HepG2 (cell line): Measurements from ENCODE around the gene SF3A2. TPM values are rescaled to one million over a fixed set of nuclear protein-coding genes. Genes with fewer than 3 reads are reported as not detected.

Experiments
- ATAC-seq: fragments of 200-7000 bp; cut with Tn5 transposase; 3 replicates; pipeline ENCODE4 v1.9.1; 2020; ENCODE audit warnings: mild to moderate bottlenecking, moderate library complexity
- BruUV-seq: library from RNA; stranded (reverse); fragments of 400-500 nt; replicated peaks from 2 replicates; lab custom pipeline; 2021; lab: Mats Ljungman, UMichigan
- CTCF ChIA-PET: fragments of 300-600 bp; formaldehyde crosslinking; extraction: SDS; loops from one replicate; lab custom pipeline; 2021; ENCODE audit warnings: low total read pairs, inconsistent platforms, low intra/inter-chr PET ratio; lab: Yijun Ruan, JAX
- POLR2A ChIA-PET: fragments of 350-600 bp; sonication (Branson Sonifier 250); formaldehyde crosslinking; loops from one replicate; lab custom pipeline; 2020; ENCODE audit warnings: antibody characterized with exemption, inconsistent platforms; lab: Yijun Ruan, JAX
- DNase-seq: peaks from one replicate; pipeline ENCODE4 v3.0.0-alpha.2; 2015; ENCODE audit warnings: low spot score
- FAIRE-seq: peaks from 3 replicates; lab custom pipeline; 2011; peaks lifted over from hg19 to GRCh38; lab: Jason Lieb, UNC
- H2AFZ ChIP-seq: one replicate; pipeline ENCODE4 v1.6.1; 2011; ENCODE audit warnings: low read length, inconsistent platforms
- H3K27ac ChIP-seq: fragments of 300-600 bp; 3 replicates; pipeline ENCODE4 v1.8.0; 2011; ENCODE audit warnings: mixed run types, mild to moderate bottlenecking, mixed read lengths, low read length, inconsistent platforms; ENCODE audit not compliant: insufficient read depth; ENCODE audit errors: extremely low read length
- H3K27me3 ChIP-seq, 2 experiments: fragments of 200-600 bp in 1 of 2; 2 replicates in 1 of 2; 3 replicates in 1 of 2; pipeline versions ENCODE4 v1.6.0 to v1.8.0; 2011; ENCODE audit warnings: low read length in 2 of 2, mild to moderate bottlenecking in 2 of 2, moderate library complexity in 2 of 2, inconsistent platforms in 1 of 2; ENCODE audit not compliant: insufficient read depth in 2 of 2, control insufficient read depth in 1 of 2
- H3K36me3 ChIP-seq, 2 experiments: fragments of 200-600 bp in 1 of 2; replicated peaks in 1 of 2; 2 replicates in 1 of 2; 3 replicates in 1 of 2; pipeline versions ENCODE4 v1.5.1 to v1.8.0; 2011; ENCODE audit warnings: low read length in 2 of 2, inconsistent platforms in 1 of 2; ENCODE audit not compliant: insufficient read depth in 2 of 2, control insufficient read depth in 1 of 2
- H3K4me1 ChIP-seq: 2 replicates; pipeline ENCODE4 v1.5.1; 2012; ENCODE audit warnings: low read length, inconsistent platforms; ENCODE audit not compliant: insufficient read depth
- H3K4me2 ChIP-seq: 2 replicates; pipeline ENCODE4 v1.6.0; 2011; ENCODE audit warnings: low read depth, low read length, inconsistent platforms
- H3K4me3 ChIP-seq, 3 experiments: fragments of 200-600 bp in 1 of 3; sonication (generic), shearing (Covaris generic) in 1 of 3; replicated peaks in 1 of 3; 2 replicates each; pipeline ENCODE4 v1.5.1; 2011 to 2016; ENCODE audit warnings: low read length in 3 of 3, inconsistent platforms in 2 of 3, low read depth in 2 of 3, mild to moderate bottlenecking in 2 of 3, control low read depth in 1 of 3, mixed read lengths in 1 of 3; ENCODE audit not compliant: insufficient read depth in 1 of 3
- H3K79me2 ChIP-seq: one replicate; pipeline ENCODE4 v1.6.1; 2011; ENCODE audit warnings: low read length, inconsistent platforms; ENCODE audit not compliant: insufficient read depth
- H3K9ac ChIP-seq: 2 replicates; pipeline ENCODE4 v1.6.0; 2011; ENCODE audit warnings: mild to moderate bottlenecking, low read depth, low read length, inconsistent platforms; ENCODE audit not compliant: insufficient read depth
- H3K9me3 ChIP-seq: 2 replicates; pipeline ENCODE4 v1.5.1; 2012; ENCODE audit warnings: mild to moderate bottlenecking, low read length
- H4K20me1 ChIP-seq: 2 replicates; pipeline ENCODE4 v1.6.0; 2011; ENCODE audit warnings: inconsistent platforms, mild to moderate bottlenecking, low read length, moderate library complexity; ENCODE audit not compliant: insufficient read depth
- ATF5 ChIP-seq: sonication (generic); formaldehyde crosslinking; IDR thresholded peaks from 2 replicates; pipeline ENCODE4 v1.4.0; 2020; ENCODE audit warnings: mild to moderate bottlenecking, low read depth, missing genetic modification reagents
- FIP1L1 ChIP-seq: fragments of 200-400 bp; formaldehyde crosslinking; IDR thresholded peaks from 2 replicates; pipeline ENCODE4 v1.6.1; 2018; ENCODE audit warnings: low read depth, mild to moderate bottlenecking, low read length, moderate library complexity, borderline replicate concordance; ENCODE audit not compliant: insufficient read depth
- HMG20A ChIP-seq: IDR thresholded peaks from 2 replicates; pipeline ENCODE4 v1.6.1; 2016; ENCODE audit warnings: borderline replicate concordance
- IRF1 ChIP-seq: sonication (generic); formaldehyde crosslinking; IDR thresholded peaks from 2 replicates; pipeline ENCODE4 v1.4.0; 2020; ENCODE audit warnings: low read depth, mild to moderate bottlenecking, missing genetic modification reagents
- NR2F6 ChIP-seq, 2 experiments: IDR thresholded peaks; 2 replicates each; pipeline ENCODE4 v1.6.1; 2016; ENCODE audit warnings: antibody characterized with exemption in 1 of 2, mild to moderate bottlenecking in 1 of 2
- PAF1 ChIP-seq: IDR thresholded peaks from 2 replicates; pipeline ENCODE4 v1.6.1; 2016; ENCODE audit warnings: missing genetic modification reagents, missing compliant biosample characterization
- PAWR ChIP-seq: sonication (generic); formaldehyde crosslinking; IDR thresholded peaks from 2 replicates; pipeline ENCODE4 v1.4.0; 2020; ENCODE audit warnings: missing genetic modification reagents, mild to moderate bottlenecking, borderline replicate concordance
- SCMH1 ChIP-seq: sonication (generic); formaldehyde crosslinking; IDR thresholded peaks from 2 replicates; pipeline ENCODE4 v1.9.0; 2021; ENCODE audit warnings: missing genetic modification reagents, mild to moderate bottlenecking, borderline replicate concordance
- SMAD1 ChIP-seq: sonication (generic); formaldehyde crosslinking; IDR thresholded peaks from 2 replicates; pipeline ENCODE4 v1.4.0; 2020; ENCODE audit warnings: missing genetic modification reagents, low read depth, mild to moderate bottlenecking, borderline replicate concordance
- SOX6 ChIP-seq, 2 experiments: fragments of 450-650 bp in 1 of 2; sonication (generic) in 1 of 2; formaldehyde crosslinking in 1 of 2; IDR thresholded peaks; 2 replicates each; pipeline versions ENCODE4 v1.4.0 to v1.6.1; 2017 to 2020; ENCODE audit warnings: antibody characterized with exemption in 1 of 2, mild to moderate bottlenecking in 1 of 2, missing genetic modification reagents in 1 of 2
- ZFP82 ChIP-seq: sonication (generic); formaldehyde crosslinking; IDR thresholded peaks from 2 replicates; pipeline ENCODE4 v1.5.1; 2020; ENCODE audit warnings: mild to moderate bottlenecking, missing genetic modification reagents, borderline replicate concordance
- ZNF253 ChIP-seq: sonication (generic); formaldehyde crosslinking; IDR thresholded peaks from 2 replicates; pipeline ENCODE4 v1.8.0; 2022; ENCODE audit warnings: mild to moderate bottlenecking, missing genetic modification reagents, borderline replicate concordance
- ZNF574 ChIP-seq: sonication (generic); formaldehyde crosslinking; IDR thresholded peaks from 2 replicates; pipeline ENCODE4 v1.4.0; 2020; ENCODE audit warnings: missing genetic modification reagents
- ZNF75D ChIP-seq: sonication (generic); formaldehyde crosslinking; IDR thresholded peaks from 2 replicates; pipeline ENCODE4 v1.8.1; 2023; ENCODE audit warnings: missing genetic modification reagents, mild to moderate bottlenecking, borderline replicate concordance
- WGBS: methylation state at CpG from one replicate; pipeline ENCODE4 v1.1.6; 2017; ENCODE audit warnings: low lambda C conversion rate; 5-methylcytosine and 5-hydroxymethylcytosine counted together
- in situ Hi-C: cut with HindIII; loops from 2 replicates; pipeline ENCODE4 v1.10.0; 2017; ENCODE audit warnings: low pct_unique_long_range_greater_than_20kb; ENCODE audit not compliant: extremely low pct_ligation_motif_present
- intact Hi-C: fragments of 100-400 bp; cut with micrococcal nuclease; formaldehyde crosslinking; loops from one replicate; pipeline ENCODE4 v1.10.0; 2022; ENCODE audit not compliant: unreplicated experiment
- polyA plus RNA-seq, 8 experiments: library from polyadenylated mRNA; depleted of rRNA in 3 of 8; stranded (reverse) in 7 of 8; unstranded in 1 of 8; fragments of >200 nt; fragmentation: Illumina TruSeq in 4 of 8; extraction: Trizol in 4 of 8; gene quantifications; 2 replicates each; pipeline versions ENCODE4 v1.2.1 to v1.2.3, GENCODE V29; 2011 to 2016; ENCODE audit warnings: low read depth in 4 of 8, missing spikeins in 1 of 8, mixed read lengths in 1 of 8; ENCODE audit not compliant: insufficient read depth in 1 of 8
- total RNA-seq, 5 experiments: library from RNA; depleted of rRNA; stranded (reverse); fragments of >200 nt; fragmentation: Illumina TruSeq; extraction: Trizol; gene quantifications; 2 replicates each; pipeline ENCODE4 v1.2.3, GENCODE V29; 2016; ENCODE audit warnings: low read depth in 1 of 5

SF3A2 gene
- total and polyA plus RNA-seq, 2 of the 13 experiments (the other 11 are each of a cell fraction or from before 2014, with no cell fraction given), result 8.6 to 8.8 TPM

GRCh38 chr19:2245273-2245672, 8.6 kb downstream of the SF3A2 start (continued):
- TF ChIP-seq SOX6 (IDR thresholded peaks at IDR 0.05) (no peak), SOX6 (CRISPR knock-in tag; IDR thresholded peaks at IDR 0.05) (no peak), FIP1L1 (no peak), NR2F6 (IDR thresholded peaks at IDR 0.05) (no peak), NR2F6 (CRISPR knock-in tag; IDR thresholded peaks at IDR 0.05) (no peak), PAF1 (no peak), ZNF574 (no peak)

GRCh38 chr19:2246014-2246620, 9.5 kb downstream of the SF3A2 start:
- no peak overlapping the region for H3K27ac ChIP-seq
- in situ Hi-C loops, result no loop called here
- TF ChIP-seq IRF1 (CRISPR knock-in tag) (no peak), ZFP82 (no peak), SMAD1 (no peak), PAWR (no peak), SCMH1 (CRISPR knock-in tag) (no peak), ZNF253 (CRISPR knock-in tag) (no peak), ATF5 (no peak), HMG20A (CRISPR knock-in tag) (no peak), ZNF75D (no peak)
- TF ChIP-seq, all 625 proteins: peak for 0
- no peak overlapping the region for H3K4me3 ChIP-seq
- ATAC-seq (no peak), FAIRE-seq (no peak), DNase-seq (no peak)
- no peaks in the 10 kb centered on the region for H3K27me3 ChIP-seq
- intact Hi-C loops, result no loop called here
- ChIA-PET CTCF (no interaction called here), POLR2A (interaction anchor here (1.0 kb wide), 1 partner anchor 17 kb away, joined by 3 read pairs; no protein-coding TSS in a partner anchor)
- peaks cover 25 to 50% of the 10 kb centered on the region in 2 experiments; a peak in 4 of 5 replicates for H3K36me3 ChIP-seq
- H3K9ac ChIP-seq, result no peak overlapping the region
- 91% methylated on average over 14 of the region's 25 CpGs for whole genome bisulfite sequencing
- peaks cover 31% of the 10 kb centered on the region for H3K4me1 ChIP-seq
- no peak overlapping the region for H2AFZ ChIP-seq
- no TSS peak for BruUV-seq
- H4K20me1 ChIP-seq, result peaks cover 21% of the 10 kb centered on the region
- H3K79me2 ChIP-seq, result peaks cover 27% of the 10 kb centered on the region
- H3K9me3 ChIP-seq, result no peaks in the 10 kb centered on the region
- H3K4me2 ChIP-seq, result no peak overlapping the region
